HG03469 (cell line): ENCODE data around the gene PAX8.
"Not testable (repeated sequence)": the region's sequence is repeated elsewhere in the genome, so short reads cannot be mapped to it uniquely, and the experiment has no call there.

Source experiments
- ATAC-seq: cut with Tn5 transposase; IDR thresholded peaks from one replicate; pipeline ENCODE4 v1.9.1; 2021; ENCODE audit warnings: mild to moderate bottlenecking, moderate library complexity, moderate number of reproducible peaks; ENCODE audit not compliant: unreplicated experiment

PAX8 gene

DNA sequence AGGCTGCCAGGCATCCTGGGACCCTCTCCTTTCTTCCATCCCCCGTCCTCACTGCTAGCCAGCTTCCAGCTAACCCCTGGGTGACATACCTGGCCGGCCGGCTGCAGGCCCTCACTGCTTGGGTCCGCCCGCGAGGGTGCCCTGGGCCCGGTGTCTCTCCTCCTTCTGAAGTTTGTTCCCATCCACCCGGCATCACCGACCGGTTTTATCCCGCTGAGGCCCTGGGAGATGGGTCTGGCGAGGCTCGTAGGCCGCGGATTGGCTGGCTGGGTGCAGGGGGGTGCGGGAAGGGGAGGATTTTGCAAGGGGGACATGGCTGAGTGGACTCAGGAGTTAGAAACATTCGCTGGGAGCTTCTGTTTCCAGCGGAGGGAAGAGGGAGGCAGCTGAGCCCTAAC lies at the start of gene PAX8:
TSS of gene PAX8 (minus strand) at position 180 of the 398 bp plus-strand sequence. CDS start 527 bp downstream, outside the sequence.
- no peak for ATAC-seq

DNA sequence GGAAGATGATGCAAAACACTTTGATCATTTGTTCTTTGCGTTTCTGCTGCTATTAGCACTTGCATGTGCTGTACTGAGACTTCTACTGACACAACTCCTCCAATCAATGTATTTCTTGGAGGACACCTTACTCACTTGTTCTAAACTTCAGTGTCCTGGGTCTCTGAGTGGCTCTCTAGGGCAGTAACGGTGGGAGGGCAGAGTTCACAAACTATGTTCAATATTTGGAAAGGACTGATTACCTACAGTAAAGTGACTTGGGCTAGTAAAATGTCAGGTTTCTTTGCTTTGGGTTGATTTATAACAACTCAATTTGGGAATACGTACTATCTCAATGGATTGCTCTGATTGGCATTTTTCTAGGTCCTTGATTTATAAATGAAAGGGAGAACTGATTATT lies 49.3 kb upstream of the PAX8 start:
- no peak for ATAC-seq

DNA sequence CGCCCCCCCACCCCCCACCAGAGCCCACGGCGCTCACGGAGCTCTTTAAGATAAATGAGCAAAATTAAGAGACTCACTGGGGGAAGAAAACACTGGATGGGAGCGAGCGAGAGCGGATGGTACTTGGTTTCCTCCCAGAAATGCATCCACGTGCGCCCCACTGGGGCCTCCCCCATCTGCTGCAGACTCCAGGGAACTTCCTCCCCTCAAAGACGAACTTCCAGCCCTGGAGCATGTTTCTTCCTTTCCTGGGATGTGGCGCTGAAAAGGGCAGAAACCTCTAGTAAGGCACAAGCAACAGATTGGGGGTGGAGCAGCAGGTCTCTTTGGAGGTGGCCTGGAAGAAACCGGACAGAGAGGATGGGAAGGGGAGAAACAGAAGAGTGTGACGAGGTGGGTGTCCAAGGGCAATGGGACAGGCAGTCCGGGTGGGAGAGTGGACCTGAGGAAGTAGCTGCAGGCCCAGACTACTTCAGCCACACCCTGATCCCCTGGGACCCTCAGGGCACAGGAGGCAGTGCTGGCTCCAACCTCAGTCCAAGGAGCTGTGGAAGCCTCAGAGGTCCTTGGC lies 46.5 kb upstream of the PAX8 start:
- not testable (repeated sequence) for ATAC-seq

DNA sequence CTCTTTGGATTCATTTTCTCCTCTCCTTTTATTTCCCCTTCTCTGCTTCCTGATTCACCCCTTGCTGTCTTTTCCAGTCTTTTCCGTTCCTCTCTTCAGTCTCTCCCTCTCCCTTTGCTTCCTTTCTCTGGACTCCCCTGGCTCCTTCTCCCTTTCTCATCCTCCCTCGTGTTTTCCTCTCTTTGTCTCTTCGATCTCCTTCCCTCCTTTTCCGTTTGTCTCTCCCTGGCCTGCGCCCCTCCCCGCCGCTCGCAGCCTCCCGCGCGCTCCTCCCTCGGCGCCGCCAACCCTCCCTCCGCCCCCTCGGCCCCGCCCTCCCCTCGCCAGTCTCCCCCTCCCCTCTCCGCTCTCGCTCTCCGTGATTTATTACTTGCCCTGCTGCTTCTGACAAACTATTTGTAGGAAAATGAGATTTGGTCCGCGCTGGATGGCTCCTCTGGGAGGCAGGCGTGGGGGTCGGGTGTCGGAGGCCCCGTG lies 46.0 kb upstream of the PAX8 start:
- ATAC-seq, result no peak

DNA sequence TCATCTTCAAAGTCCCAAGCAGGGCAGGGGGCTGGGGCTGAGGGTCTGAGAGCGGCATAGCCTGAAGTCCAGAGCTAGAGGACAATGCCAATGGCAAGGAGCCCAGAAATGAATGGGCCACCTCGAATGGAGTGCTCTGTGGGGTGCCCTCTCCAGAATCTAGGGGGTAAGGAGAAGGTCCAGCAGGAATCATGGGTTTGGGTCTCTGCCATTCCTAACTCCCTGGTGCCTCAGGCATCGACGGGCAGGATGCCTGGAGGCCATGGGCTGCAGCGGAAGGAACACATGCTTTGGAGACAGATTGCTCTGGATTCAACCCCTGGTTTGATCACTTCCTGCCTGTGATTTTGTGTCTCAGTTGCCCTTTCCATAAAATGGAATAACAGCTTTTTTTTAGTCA lies 44.4 kb upstream of the PAX8 start:
- not testable (repeated sequence) for ATAC-seq

DNA sequence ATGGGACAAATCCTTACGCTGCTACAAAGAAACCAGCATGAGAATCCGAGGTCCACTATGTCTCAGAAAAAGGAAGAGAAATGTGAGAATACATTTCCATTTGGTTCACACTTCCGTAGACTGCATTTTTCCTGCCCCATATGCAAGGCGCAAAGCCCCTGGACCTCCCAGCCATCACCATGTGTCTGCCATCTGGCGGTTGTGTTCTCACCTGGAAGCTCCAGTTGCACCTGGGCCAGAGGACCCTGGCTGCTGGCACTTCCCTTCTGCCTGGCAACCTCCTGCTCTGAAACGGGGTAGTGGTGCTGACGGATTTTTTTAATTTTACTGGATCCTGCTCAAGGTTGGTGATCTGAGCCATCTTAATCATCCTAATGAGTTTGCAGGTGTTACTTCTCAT lies 41.4 kb upstream of the PAX8 start:
- not testable (repeated sequence) for ATAC-seq

DNA sequence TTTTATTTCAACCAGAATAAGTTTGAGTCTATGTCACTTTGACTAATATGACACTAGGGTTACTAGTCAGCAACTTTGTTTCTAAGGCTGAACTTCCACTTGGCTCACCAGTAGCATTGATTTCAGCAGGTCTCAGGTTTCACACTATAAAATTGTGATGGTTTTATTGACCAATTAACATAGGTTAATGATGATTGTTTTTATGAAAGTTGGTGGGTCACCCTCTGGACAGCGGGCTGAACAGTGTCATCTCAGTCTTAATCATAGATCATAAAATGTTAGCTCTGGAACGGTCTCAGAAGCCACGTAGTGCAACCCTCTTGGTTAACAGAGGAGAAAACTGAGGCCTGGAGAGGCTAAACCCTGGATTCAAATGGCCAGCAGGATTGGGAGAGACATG lies 40.2 kb upstream of the PAX8 start:
- ATAC-seq, result not testable (repeated sequence)

DNA sequence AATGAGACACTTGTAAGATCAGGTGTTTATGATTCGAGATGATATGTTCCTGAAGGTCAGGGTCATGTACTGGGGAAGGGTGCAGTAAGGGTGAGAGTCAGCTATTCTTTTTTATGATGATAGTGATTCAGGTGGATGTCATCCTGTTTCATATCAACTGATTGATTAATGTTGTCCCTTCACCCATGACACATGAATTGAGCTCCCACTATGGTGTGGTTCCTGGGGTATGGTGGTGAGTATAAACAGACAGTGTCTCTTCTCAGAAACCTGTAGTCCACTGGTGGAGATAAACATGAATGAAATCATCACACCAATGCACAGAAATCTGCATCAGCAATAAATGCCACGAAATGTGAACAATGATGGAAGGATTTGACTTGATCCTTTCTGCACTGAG lies 37.4 kb upstream of the PAX8 start:
- no peak for ATAC-seq

DNA sequence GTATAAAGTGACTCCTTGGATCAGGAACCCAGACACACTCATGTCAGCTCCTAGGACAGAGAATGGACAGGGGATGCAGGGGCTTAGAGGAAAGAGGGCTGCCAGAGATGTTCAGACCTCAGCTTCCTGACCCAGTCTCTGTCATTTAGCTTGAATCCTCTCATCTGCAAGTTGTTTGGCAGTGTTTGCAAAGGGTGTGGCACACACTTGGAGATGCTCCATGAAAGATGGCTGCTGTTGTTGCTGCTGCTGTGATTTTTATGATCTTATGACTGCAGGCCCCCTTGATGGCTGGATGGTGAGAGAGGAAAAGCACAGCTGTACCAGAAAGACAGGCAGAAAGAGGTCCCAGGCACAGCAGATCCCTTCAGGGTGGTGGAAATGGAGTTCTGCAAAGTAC lies 35.9 kb upstream of the PAX8 start:
- not testable (repeated sequence) for ATAC-seq

DNA sequence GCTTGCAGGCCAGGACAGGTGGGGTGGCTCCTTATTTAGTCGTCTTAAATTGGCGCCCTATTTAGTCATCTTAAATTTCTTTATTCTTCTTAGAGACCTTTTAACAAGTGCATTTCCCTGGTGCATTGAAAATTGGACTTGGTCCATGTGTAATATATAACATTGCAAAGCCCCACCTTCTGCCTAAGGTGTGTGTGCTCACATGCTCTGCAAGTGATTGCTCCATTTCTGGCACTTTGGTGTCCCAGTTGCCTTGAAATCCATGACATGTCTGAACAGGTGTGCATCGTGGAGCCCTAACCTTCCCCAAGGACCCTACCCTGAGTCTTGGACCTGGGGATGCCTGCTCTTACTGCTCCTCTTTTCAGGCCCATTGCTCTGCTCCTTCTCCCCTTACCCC lies 35.5 kb upstream of the PAX8 start:
- not testable (repeated sequence) for ATAC-seq

DNA sequence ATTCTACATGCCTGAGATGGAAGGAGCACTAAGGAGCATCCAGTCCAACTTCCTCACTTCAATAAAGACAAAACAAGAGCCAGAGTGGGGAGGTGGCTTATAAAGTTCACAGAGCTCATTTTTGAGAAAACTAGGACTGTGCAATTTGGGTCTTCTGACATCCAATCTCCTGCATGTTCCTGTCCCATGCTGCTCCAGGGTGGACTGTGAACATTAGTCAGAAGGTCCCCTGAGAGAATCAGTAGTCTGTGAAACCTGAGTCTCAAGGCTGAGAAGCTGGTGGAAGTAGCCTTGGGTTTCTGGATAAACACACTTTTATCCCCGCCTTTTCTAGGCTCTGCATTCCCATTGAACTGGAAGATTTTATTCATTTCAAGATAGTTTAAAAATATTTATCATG lies 33.1 kb upstream of the PAX8 start:
- ATAC-seq, result not testable (repeated sequence)

DNA sequence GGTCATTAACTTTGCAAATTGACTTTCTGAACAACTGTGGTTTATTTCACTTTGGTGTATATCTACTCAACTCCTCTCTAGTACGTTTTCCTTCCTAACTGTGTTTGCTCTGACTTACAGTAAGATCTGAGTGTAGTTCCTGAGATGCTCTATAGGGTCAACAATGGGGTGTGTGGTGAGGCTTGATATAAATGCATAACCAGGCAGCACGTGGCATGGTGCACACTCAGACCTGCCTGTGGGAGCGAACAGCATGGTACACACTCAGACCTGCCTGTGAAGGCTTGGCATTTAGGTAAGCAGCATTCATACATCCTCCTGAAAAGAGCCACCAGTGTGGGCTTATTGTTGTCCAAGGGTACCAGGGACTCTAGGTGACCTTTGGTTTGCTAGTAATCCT lies 32.5 kb upstream of the PAX8 start:
- ATAC-seq, result not testable (repeated sequence)

DNA sequence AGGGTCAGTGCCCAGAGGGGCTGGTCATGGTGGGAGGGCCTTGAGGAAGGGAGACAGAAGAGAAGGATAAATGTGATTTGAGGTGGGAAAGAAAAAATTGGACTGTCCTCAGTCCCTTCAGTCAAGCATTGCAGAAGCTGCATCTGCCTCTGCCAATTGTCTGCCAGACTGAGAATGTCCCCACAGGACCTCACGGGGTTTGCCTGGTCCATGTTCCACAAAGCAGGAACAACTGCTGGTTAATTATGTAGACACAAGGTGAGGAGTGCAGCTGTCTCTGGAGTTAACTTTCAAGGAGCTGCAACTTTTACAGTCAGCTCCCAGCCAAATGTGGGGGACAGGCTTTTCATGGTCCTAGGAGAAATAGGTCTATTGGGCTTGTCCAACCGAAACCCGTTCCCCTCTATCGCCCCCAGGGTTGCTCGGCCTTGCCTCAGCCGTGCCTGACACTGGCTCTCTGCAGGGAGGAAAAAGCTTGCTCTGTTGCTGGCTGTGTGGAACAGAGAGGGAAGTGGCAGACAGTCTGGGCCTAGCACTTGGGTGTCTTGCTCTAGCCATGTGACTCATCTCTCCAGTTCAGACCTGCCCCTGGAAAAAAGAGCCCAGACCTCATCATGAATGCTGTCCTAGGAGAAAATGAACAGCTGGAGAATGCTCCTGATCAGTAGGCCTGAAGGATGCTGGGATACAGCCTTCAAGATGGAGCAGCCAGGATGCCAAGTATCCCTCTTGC lies 31.1 kb upstream of the PAX8 start:
- ATAC-seq, result no peak

DNA sequence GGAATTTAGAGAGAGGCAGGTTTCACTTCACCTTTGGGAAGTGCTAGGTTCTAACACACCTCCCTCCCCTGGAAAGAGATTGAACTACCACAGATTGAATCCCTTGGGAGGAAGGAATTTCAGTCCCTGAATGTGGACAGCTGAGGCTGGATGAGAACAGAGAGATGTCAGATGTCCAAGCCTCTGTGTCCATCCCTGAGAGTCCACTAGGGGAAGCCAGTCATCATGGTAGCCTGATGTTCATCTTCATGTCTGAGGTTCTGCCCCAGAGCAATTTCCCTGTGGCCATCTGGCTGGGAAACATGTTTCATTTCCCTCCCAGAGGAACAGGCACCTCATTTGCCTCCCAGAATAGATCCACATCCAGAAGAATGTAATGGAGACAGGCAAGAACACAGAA lies 30.1 kb upstream of the PAX8 start:
- not testable (repeated sequence) for ATAC-seq

DNA sequence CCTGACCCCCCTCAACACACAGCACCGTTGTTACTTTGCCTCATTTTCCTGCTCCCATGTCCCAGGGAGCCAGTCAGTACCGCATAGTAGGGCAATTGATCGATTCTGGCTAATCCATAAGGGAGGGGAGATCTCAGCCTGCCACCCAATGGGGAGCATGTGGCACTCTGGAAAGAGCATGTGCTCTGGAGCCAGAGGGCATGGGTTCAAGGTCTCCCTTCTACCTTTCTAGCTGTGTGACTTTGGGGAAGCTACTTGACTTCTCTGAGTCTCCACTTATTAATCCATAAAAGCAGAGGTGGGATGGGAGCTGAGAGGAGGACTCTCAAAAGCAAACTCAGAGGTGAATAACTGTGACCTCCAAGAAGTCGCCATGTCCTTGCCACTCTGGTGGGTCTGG lies 27.5 kb upstream of the PAX8 start:
- ATAC-seq, result not testable (repeated sequence)

DNA sequence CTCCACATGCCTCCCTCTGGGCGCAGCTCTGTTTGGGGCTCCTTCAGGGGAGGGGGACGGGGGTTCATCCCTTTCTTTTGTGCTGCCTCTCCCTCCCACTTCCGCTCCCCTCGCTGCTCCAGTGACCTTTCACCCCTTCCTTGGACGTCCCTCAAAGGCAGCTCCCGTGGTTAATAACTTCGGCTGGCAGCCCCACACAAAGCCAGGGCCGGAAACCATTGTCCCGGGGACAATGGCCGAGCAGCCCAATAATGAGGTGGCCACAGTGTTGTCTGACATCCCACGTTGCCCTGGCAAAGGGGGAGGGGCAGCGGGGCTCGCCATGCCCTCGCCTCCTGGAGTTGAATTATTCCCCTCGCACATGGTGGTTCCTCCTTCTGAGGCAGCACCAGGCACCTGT lies 27.0 kb upstream of the PAX8 start:
- not testable (repeated sequence) for ATAC-seq

DNA sequence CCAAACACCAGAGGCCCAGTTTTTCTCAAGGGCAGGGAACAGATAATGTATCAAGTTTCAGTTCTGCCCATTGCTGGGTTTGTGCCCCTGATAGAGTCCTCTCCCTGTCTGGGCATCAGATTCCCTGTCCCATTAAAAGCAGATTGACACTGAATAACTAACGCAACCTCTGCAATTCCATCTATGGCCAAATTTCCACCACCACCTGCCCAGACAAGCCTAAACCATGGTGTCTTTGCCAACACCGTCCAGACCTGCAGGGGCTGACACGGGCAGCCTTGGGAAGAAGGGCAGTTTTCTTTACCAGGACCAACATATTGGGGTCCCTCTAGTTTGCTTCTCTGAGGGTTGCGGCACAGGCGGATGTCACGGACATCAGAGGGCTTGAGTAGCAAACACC lies 26.4 kb upstream of the PAX8 start:
- ATAC-seq, result no peak

DNA sequence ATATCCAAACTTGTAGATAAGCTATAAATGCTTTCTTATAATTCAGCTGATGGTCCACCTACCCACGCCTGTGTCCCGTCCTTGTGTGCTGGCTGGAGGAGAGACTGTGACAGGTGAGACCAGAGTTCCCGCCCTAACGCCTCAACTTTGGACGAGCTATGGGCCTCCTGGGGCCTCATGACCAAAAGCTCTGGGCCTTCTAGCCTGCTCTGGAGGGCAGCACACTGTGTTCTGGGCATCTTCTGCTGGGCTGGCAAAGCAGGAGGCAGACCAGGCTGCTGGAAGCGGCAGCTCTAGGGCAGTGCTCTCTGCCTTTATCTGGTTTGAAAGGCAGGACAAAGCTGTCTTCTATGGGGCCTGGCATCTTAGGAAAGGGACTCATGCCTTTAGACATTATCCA lies 26.0 kb upstream of the PAX8 start:
- no peak for ATAC-seq

DNA sequence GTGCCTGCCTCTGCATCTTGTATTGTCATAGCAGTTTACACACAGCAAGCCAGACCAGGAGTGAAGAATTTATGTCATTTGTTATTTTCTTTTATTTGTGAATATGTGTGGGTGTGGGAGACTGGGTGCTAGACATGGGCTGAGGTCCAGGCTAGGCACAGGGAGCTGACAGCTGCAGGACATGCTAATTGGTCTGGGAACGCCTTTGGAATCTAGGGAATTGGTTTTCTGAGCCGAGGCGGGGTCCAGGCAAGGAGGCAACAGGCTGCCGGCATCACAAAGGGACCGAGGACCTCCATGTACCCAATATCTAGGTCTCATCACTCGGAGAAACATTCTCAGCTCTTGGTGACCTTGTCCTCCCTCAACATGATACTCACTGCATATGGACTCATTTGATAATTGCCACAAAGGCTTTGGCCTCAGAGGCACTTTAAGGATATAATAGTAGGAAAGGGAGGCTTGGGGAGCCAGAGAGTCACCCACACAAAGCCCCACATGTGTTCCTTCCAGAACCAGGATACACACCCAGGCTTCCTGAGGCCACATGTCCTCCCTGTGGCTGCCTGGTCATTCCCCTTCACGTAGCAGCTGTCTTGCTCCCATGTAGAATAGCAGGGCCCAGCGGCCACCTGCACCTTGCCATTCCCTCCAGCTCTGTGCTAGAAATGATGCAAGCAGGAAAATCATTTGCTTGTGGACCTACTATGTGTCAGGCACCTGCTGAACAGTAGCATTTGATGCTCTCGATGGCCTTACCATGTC lies 23.7 kb upstream of the PAX8 start:
- ATAC-seq, result not testable (repeated sequence)

DNA sequence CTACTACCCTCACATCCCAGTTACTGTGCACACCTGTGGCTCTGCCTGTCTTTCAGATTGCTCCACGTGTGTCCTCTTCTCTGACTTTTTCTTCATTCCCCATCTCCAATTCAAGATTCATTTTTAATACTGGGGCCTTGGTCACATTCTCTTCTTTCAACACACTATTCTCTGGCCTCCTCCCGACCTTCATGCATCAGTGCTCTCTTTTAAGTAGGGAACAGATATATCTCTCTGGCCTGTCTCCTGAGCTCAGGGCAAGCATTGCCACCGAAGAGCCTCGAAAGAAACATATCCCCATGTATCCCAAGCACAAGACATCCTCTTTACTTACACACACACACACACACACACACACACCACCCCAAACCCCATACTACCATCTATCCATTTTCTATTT lies 21.6 kb upstream of the PAX8 start:
- ATAC-seq, result no peak

DNA sequence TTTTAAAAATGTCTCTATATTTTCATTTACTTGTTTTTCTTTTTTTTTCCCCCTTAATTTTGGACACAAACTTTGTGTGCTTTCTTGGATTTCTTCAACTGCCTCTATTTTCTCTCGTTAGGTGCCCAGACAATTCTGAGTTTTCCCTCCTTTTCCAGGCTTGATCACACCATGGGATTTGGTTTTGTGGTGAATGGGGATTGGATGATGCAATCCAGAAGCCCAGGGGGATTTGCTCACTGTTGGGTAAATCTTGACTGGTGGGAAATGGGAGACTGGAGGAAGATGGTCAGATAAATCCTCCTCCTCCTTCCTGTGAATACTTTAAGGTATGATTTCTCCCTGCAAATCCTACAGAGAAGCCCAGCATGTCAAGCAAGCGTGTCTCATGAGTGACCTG lies 19.5 kb upstream of the PAX8 start:
- ATAC-seq, result no peak

DNA sequence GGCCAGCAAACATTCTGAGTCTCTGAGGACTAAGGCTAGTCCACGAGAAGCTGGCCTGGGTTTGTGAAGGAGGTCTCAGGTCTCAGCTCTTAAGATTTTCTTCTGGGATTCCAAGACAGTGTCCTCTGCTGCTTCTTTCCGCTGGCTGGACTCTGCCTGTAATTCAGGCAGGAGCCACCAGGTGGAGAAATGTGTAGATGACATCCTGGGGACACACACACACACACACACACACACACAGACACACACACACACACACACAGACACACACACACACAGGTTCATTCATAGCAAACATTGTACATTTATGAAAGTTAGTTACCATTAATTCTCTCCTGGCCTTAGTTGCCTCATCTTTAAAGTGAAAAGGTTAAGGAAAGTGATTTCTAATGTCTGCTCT lies 18.9 kb upstream of the PAX8 start:
- not testable (repeated sequence) for ATAC-seq
